Measurements from ENCODE around the gene PSMB10. TPM values are rescaled to one million over a fixed set of nuclear protein-coding genes. Genes with fewer than 3 reads are reported as not detected.

Gene PSMB10
- total RNA-seq, 1 donor from 2014 or later: 54.1 TPM

- no peak for DNase-seq (ENCODE audit: low read depth)
- TF ChIP-seq, protein P1, sequence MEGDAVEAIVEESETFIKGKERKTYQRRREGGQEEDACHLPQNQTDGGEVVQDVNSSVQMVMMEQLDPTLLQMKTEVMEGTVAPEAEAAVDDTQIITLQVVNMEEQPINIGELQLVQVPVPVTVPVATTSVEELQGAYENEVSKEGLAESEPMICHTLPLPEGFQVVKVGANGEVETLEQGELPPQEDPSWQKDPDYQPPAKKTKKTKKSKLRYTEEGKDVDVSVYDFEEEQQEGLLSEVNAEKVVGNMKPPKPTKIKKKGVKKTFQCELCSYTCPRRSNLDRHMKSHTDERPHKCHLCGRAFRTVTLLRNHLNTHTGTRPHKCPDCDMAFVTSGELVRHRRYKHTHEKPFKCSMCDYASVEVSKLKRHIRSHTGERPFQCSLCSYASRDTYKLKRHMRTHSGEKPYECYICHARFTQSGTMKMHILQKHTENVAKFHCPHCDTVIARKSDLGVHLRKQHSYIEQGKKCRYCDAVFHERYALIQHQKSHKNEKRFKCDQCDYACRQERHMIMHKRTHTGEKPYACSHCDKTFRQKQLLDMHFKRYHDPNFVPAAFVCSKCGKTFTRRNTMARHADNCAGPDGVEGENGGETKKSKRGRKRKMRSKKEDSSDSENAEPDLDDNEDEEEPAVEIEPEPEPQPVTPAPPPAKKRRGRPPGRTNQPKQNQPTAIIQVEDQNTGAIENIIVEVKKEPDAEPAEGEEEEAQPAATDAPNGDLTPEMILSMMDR (conservative IDR thresholded peaks at IDR 0.05; ENCODE audit: low read depth, low read length): no peak
- H3K4me3 ChIP-seq (ENCODE audit: low read depth, low read length): peak overlapping the region; percentile 77
Measured at GRCh38 chr16:67934306-67935100, 2.1 kb downstream of the PSMB10 start.

GRCh38 chr16:67933805-67934204 is 2.8 kb downstream of the PSMB10 start:
- TF ChIP-seq, protein P1 (conservative IDR thresholded peaks at IDR 0.05; ENCODE audit: low read depth, low read length): no peak
- no peak for DNase-seq (ENCODE audit: low read depth)
- no peak overlapping the region for H3K4me3 ChIP-seq (ENCODE audit: low read depth, low read length)

GRCh38 chr16:67932462-67932840 is 4.2 kb downstream of the PSMB10 start:
- DNase-seq (ENCODE audit: low read depth): no peak
- TF ChIP-seq, protein P1 (conservative IDR thresholded peaks at IDR 0.05; ENCODE audit: low read depth, low read length): no peak
- no peak overlapping the region for H3K4me3 ChIP-seq (ENCODE audit: low read depth, low read length)

- no peak for DNase-seq (ENCODE audit: low read depth)
- TF ChIP-seq, protein P1 (conservative IDR thresholded peaks at IDR 0.05; ENCODE audit: low read depth, low read length): peak; percentile 34
Measured at GRCh38 chr16:67931712-67932461, 4.8 kb downstream of the PSMB10 start, which contains the start of gene CTRL. TSS of gene CTRL (minus strand) at chr16:67931862. CDS start at chr16:67931852, 10 bp downstream.

GRCh38 chr16:67930678-67931211 is 5.9 kb downstream of the PSMB10 start:
- TF ChIP-seq, protein P1 (conservative IDR thresholded peaks at IDR 0.05; ENCODE audit: low read depth, low read length): no peak
- H3K4me3 ChIP-seq (ENCODE audit: low read depth, low read length): no peak overlapping the region
- no peak for DNase-seq (ENCODE audit: low read depth)

More at GRCh38 chr16:67931712-67932461, 4.8 kb downstream of the PSMB10 start, which contains the start of gene CTRL:
- no peak within 1 kb of the TSS for H3K4me3 ChIP-seq (ENCODE audit: low read depth, low read length)

DNA sequence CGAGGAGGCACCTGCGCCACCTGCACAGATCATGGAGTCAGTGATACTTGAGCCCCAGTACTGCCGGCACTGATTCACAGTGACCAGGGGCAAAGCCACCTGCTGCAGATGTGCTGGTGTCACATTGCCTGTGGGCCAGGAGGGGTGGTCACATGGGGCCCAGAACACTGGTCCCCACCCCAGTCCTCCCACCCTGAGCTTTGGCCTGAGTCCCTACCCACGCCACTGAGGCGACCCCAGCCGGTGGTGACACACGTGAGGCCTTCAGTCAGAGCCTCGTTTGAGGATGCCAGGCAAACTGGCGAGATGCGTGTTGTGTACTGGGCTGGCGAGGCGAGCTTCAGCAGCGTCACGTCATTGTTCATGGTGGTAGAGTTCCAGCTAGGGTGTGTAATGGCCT is 6.5 kb downstream of the PSMB10 start:
- DNase-seq (ENCODE audit: low read depth): no peak
- TF ChIP-seq, protein P1 (conservative IDR thresholded peaks at IDR 0.05; ENCODE audit: low read depth, low read length): no peak
- H3K4me3 ChIP-seq (ENCODE audit: low read depth, low read length): no peak overlapping the region

Measured in epithelial cell of proximal tubule (primary cell).